ENCODE measurements around the gene CIB4. TPM values are rescaled to one million over a fixed set of nuclear protein-coding genes. Genes with fewer than 3 reads are reported as not detected.

The CIB4 gene
- total RNA-seq: not detected in 2 replicates

GRCh38 chr2:26640781-26641564, at the start of gene CIB4:
TSS of gene CIB4 (minus strand) at chr2:26641366. CDS start at chr2:26641314, 52 bp downstream.
- intact Hi-C loops (cut with micrococcal nuclease): no loop called here
- peaks cover 4% of the 10 kb centered on the region for H3K4me1 Mint-ChIP-seq (ENCODE audit: low read depth)
- H3K9me3 Mint-ChIP-seq: no peaks in the 10 kb centered on the region
- no peaks in the 10 kb centered on the region for H3K36me3 Mint-ChIP-seq (ENCODE audit: low read depth)
- no peak for DNase-seq (ENCODE audit: low spot score)
- H3K27ac Mint-ChIP-seq: no peak within 1 kb of the TSS
- H3K27me3 Mint-ChIP-seq (ENCODE audit: insufficient read depth): peaks cover 14% of the 10 kb centered on the region
- no peak within 1 kb of the TSS for H3K4me3 Mint-ChIP-seq

DNA sequence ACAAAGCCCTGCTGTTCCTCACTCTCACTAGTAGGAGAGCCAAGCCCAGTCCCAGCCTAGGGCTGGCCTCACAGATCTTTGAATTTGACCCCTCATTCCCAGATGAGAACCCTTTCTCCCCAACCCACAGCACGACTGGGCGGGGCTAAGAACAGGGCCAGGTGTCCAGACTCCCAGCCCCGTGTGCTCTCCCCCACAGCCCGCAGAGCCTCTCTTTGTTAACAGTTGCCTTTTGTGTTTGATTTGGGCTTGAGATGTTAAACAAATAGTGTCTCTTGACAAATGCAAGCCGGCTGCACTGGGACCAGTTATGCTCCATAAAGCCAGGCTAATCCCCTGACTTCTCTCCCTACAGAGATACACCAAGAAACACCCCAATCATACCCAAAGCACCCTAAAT, 46.6 kb upstream of the CIB4 start:
- no peak overlapping the region for H3K27ac Mint-ChIP-seq
- no peaks in the 10 kb centered on the region for H3K4me1 Mint-ChIP-seq (ENCODE audit: low read depth)
- intact Hi-C loops (cut with micrococcal nuclease): no loop called here
- no peaks in the 10 kb centered on the region for H3K36me3 Mint-ChIP-seq (ENCODE audit: low read depth)
- DNase-seq (ENCODE audit: low spot score): no peak
- no peaks in the 10 kb centered on the region for H3K9me3 Mint-ChIP-seq
- H3K4me3 Mint-ChIP-seq: no peak overlapping the region
- peaks cover 43% of the 10 kb centered on the region for H3K27me3 Mint-ChIP-seq (ENCODE audit: insufficient read depth)

DNA sequence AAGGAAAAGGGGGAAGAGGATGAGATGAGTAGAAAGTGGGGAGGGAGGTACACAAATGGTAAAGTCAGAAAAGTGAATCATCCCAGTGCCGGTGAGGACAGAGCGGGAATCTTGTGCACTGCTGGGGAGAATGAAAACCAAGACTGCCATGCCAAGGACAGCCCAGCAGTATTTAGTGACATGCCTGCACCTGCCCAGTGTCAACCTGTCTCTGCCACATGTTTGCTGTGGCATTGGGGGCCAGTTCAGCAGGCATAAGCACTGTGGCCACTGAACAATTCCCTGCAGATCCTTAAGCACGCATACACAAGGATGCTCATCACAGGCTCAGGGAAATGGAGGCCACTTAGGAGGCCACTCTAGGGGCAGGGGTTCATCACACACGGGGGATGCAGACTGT, 46.2 kb upstream of the CIB4 start:
- intact Hi-C loops (cut with micrococcal nuclease): no loop called here
- H3K4me1 Mint-ChIP-seq (ENCODE audit: low read depth): no peaks in the 10 kb centered on the region
- no peaks in the 10 kb centered on the region for H3K36me3 Mint-ChIP-seq (ENCODE audit: low read depth)
- peaks cover 43% of the 10 kb centered on the region for H3K27me3 Mint-ChIP-seq (ENCODE audit: insufficient read depth)
- no peak overlapping the region for H3K4me3 Mint-ChIP-seq
- no peaks in the 10 kb centered on the region for H3K9me3 Mint-ChIP-seq
- no peak for DNase-seq (ENCODE audit: low spot score)
- H3K27ac Mint-ChIP-seq: no peak overlapping the region

DNA sequence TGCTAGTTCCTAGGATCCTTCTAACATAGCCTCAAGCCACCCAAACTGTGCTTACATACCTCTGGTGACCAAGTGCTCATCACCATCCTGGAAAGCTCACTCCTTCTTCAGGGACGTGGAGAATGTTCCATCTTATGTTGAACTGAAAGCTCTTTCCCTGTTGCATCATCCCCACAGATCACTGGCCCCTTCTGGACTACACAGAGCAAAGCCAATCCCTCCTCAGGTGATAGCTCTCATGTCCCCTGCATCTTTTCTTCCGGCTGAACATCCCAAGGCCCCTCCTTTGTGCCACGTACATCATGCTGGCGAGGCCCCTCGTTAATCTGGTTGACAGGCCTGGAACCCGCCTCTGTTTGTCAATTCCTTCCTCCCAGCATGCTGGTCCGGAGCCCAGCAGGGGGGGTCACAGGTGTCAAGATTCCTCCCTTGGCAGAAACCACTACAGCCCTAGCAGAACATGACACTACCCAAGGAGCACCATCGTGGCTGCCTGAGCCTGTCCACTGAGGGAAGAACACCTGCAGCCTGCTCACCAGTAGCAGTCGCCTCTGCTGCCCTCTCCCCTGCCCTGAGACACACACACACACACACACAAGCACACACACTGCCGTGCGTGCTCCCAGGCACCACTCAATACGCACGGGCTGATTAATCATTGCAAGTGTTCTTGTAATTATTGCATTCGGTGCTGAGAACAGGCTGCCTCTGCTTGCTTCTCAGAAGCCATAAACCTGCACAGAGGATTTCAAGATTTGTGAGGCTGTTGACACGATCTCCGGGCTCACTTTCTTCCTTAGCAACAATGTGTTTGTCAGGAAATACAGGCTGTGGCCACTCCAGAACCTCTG, 45.0 kb upstream of the CIB4 start:
- Mint-ChIP-seq H3K27me3 (ENCODE audit: insufficient read depth) (peaks cover 38% of the 10 kb centered on the region), H3K4me1 (ENCODE audit: low read depth) (no peaks in the 10 kb centered on the region), H3K36me3 (ENCODE audit: low read depth) (no peaks in the 10 kb centered on the region), H3K9me3 (no peaks in the 10 kb centered on the region), H3K27ac (no peak overlapping the region), H3K4me3 (no peak overlapping the region)
- DNase-seq (ENCODE audit: low spot score): no peak
- intact Hi-C loops (cut with micrococcal nuclease): no loop called here

DNA sequence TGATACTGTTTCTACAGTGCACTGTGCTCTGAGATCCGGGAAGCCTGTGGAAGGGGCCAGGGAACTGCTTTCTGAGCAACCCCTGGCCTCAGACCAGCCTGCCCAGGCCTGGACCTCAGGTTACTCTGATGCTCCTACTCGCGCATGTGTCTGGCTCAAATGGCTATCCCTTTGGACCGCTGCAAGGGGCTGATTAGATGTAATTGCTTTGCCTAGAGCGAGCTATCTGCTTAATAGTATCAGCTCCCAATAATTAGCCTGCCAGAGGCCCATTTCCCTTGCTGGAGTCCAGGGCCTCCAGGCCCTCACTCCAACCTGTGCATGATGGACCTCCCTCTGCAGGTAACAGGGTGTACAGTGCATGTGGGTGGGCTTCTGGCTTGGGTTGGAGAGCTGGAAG, 44.2 kb upstream of the CIB4 start:
- no peaks in the 10 kb centered on the region for H3K36me3 Mint-ChIP-seq (ENCODE audit: low read depth)
- H3K4me3 Mint-ChIP-seq: no peak overlapping the region
- no peak overlapping the region for H3K27ac Mint-ChIP-seq
- H3K4me1 Mint-ChIP-seq (ENCODE audit: low read depth): no peaks in the 10 kb centered on the region
- DNase-seq (ENCODE audit: low spot score): no peak
- H3K27me3 Mint-ChIP-seq (ENCODE audit: insufficient read depth): peaks cover 31% of the 10 kb centered on the region
- no peaks in the 10 kb centered on the region for H3K9me3 Mint-ChIP-seq
- intact Hi-C loops (cut with micrococcal nuclease): no loop called here

- no peaks in the 10 kb centered on the region for H3K36me3 Mint-ChIP-seq (ENCODE audit: low read depth)
- no peaks in the 10 kb centered on the region for H3K9me3 Mint-ChIP-seq
- no peak overlapping the region for H3K4me3 Mint-ChIP-seq
- DNase-seq (ENCODE audit: low spot score): no peak
- peaks cover 19% of the 10 kb centered on the region for H3K27me3 Mint-ChIP-seq (ENCODE audit: insufficient read depth)
- H3K27ac Mint-ChIP-seq: no peak overlapping the region
- H3K4me1 Mint-ChIP-seq (ENCODE audit: low read depth): no peaks in the 10 kb centered on the region
- intact Hi-C loops (cut with micrococcal nuclease): no loop called here
Measured at GRCh38 chr2:26683583-26683982, 42.4 kb upstream of the CIB4 start.

- no peaks in the 10 kb centered on the region for H3K4me1 Mint-ChIP-seq (ENCODE audit: low read depth)
- H3K27me3 Mint-ChIP-seq (ENCODE audit: insufficient read depth): peaks cover 18% of the 10 kb centered on the region
- intact Hi-C loops (cut with micrococcal nuclease): no loop called here
Measured at GRCh38 chr2:26682155-26682554, 41.0 kb upstream of the CIB4 start.

GRCh38 chr2:26681656-26682055, 40.5 kb upstream of the CIB4 start:
- Mint-ChIP-seq H3K9me3 (no peaks in the 10 kb centered on the region), H3K36me3 (ENCODE audit: low read depth) (no peaks in the 10 kb centered on the region), H3K27me3 (ENCODE audit: insufficient read depth) (peaks cover 16% of the 10 kb centered on the region), H3K4me1 (ENCODE audit: low read depth) (no peaks in the 10 kb centered on the region), H3K4me3 (no peak overlapping the region), H3K27ac (no peak overlapping the region)
- intact Hi-C loops (cut with micrococcal nuclease): no loop called here
- DNase-seq (ENCODE audit: low spot score): no peak

More at GRCh38 chr2:26682155-26682554, 41.0 kb upstream of the CIB4 start:
- Mint-ChIP-seq H3K36me3 (ENCODE audit: low read depth) (no peaks in the 10 kb centered on the region), H3K27ac (no peak overlapping the region), H3K9me3 (no peaks in the 10 kb centered on the region), H3K4me3 (no peak overlapping the region)
- no peak for DNase-seq (ENCODE audit: low spot score)

DNA sequence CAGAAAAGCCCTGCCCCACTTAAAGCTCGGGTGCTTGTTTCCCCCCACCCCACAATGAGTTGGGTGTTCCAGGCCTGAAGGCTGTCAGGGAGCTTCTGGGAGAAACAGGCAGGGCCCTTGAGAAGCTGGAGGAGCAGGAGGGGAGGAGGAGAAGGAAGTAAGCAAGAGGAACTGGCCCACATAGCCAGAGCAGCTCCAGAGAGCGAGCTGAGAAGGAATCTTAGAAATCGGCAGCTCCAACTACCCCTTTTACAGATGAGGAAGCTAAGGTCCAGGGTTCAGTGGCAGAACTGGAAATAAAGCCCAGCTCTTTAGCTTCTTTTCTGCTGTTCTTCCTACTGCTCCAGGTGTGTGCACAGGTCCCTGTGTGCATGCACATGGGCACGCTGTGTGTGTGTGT, 38.7 kb upstream of the CIB4 start:
- DNase-seq (ENCODE audit: low spot score): no peak
- no peaks in the 10 kb centered on the region for H3K9me3 Mint-ChIP-seq
- no peaks in the 10 kb centered on the region for H3K36me3 Mint-ChIP-seq (ENCODE audit: low read depth)
- no peaks in the 10 kb centered on the region for H3K4me1 Mint-ChIP-seq (ENCODE audit: low read depth)
- H3K27me3 Mint-ChIP-seq (ENCODE audit: insufficient read depth): peaks cover 7% of the 10 kb centered on the region
- H3K27ac Mint-ChIP-seq: no peak overlapping the region
- no peak overlapping the region for H3K4me3 Mint-ChIP-seq
- intact Hi-C loops (cut with micrococcal nuclease): no loop called here

- no peak for DNase-seq (ENCODE audit: low spot score)
- intact Hi-C loops (cut with micrococcal nuclease): no loop called here
- Mint-ChIP-seq H3K9me3 (no peaks in the 10 kb centered on the region), H3K27me3 (ENCODE audit: insufficient read depth) (peaks cover 4% of the 10 kb centered on the region), H3K36me3 (ENCODE audit: low read depth) (no peaks in the 10 kb centered on the region), H3K4me1 (ENCODE audit: low read depth) (no peaks in the 10 kb centered on the region), H3K4me3 (no peak overlapping the region), H3K27ac (no peak overlapping the region)
Measured at GRCh38 chr2:26678035-26678434, 36.9 kb upstream of the CIB4 start.

GRCh38 chr2:26675651-26676255, 34.6 kb upstream of the CIB4 start:
- Mint-ChIP-seq H3K27me3 (ENCODE audit: insufficient read depth) (peaks cover 2% of the 10 kb centered on the region), H3K27ac (no peak overlapping the region), H3K36me3 (ENCODE audit: low read depth) (no peaks in the 10 kb centered on the region), H3K4me3 (no peak overlapping the region), H3K9me3 (no peaks in the 10 kb centered on the region), H3K4me1 (ENCODE audit: low read depth) (no peaks in the 10 kb centered on the region)
- intact Hi-C loops (cut with micrococcal nuclease): no loop called here
- no peak for DNase-seq (ENCODE audit: low spot score)

DNA sequence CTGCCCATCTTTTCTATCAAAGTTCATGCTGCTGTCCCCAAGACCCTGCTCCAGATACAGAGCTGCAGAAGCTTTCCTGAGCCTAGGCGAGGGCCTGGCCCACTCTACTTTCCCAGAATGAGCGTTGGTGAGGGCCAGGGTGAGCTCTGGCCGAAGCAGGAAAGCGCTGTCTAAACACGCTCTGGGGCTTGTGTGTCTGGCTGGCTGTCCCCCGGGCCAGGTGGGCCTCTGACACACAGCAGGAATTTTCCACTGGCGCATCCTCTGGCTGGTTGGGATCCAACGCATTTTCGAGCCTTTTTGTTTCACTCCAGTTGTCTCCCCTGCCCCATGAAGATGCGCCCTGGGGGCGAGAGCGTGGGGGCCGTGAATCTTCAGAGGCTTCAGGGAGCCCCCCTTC, 33.6 kb upstream of the CIB4 start:
- H3K4me3 Mint-ChIP-seq: no peak overlapping the region
- peaks cover 4% of the 10 kb centered on the region for H3K27me3 Mint-ChIP-seq (ENCODE audit: insufficient read depth)
- no peak for DNase-seq (ENCODE audit: low spot score)
- H3K9me3 Mint-ChIP-seq: no peaks in the 10 kb centered on the region
- intact Hi-C loops (cut with micrococcal nuclease): no loop called here
- no peaks in the 10 kb centered on the region for H3K4me1 Mint-ChIP-seq (ENCODE audit: low read depth)
- H3K27ac Mint-ChIP-seq: no peak overlapping the region
- H3K36me3 Mint-ChIP-seq (ENCODE audit: low read depth): no peaks in the 10 kb centered on the region

Measured in activated T-helper 1 cell treated with anti-CD3 and anti-CD28 coated beads, Interleukin-12 subunit alpha, Interleukin-12 subunit beta, Interleukin-2, Interleukin-4 antibody, amounts not matched to agents 30 ng/mL and 10 ng/mL and 1 ng/mL, durations not matched to agents 14 hours and 24 hours and 36 hours (primary cell).